ENCODE data around the gene ZAR1.

Gene ZAR1

GRCh38 chr4:48484494-48485168, 5.4 kb upstream of the ZAR1 start:
- H3K4me3 ChIP-seq (ENCODE audit: control insufficient read depth, low read depth, low read length) = no peak overlapping the region
- TF ChIP-seq, protein P1, sequence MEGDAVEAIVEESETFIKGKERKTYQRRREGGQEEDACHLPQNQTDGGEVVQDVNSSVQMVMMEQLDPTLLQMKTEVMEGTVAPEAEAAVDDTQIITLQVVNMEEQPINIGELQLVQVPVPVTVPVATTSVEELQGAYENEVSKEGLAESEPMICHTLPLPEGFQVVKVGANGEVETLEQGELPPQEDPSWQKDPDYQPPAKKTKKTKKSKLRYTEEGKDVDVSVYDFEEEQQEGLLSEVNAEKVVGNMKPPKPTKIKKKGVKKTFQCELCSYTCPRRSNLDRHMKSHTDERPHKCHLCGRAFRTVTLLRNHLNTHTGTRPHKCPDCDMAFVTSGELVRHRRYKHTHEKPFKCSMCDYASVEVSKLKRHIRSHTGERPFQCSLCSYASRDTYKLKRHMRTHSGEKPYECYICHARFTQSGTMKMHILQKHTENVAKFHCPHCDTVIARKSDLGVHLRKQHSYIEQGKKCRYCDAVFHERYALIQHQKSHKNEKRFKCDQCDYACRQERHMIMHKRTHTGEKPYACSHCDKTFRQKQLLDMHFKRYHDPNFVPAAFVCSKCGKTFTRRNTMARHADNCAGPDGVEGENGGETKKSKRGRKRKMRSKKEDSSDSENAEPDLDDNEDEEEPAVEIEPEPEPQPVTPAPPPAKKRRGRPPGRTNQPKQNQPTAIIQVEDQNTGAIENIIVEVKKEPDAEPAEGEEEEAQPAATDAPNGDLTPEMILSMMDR (IDR thresholded peaks at IDR 0.05; ENCODE audit: control insufficient read depth, insufficient read depth, low read depth, low read length, missing control alignments) = no peak
- no peak for DNase-seq (ENCODE audit: low read depth)

GRCh38 chr4:48489683-48490011, 405 bp upstream of the ZAR1 start:
- H3K4me3 ChIP-seq (ENCODE audit: control insufficient read depth, low read depth, low read length) = no peak overlapping the region
- no peak for DNase-seq (ENCODE audit: low read depth)
- TF ChIP-seq, protein P1 (IDR thresholded peaks at IDR 0.05; ENCODE audit: control insufficient read depth, insufficient read depth, low read depth, low read length, missing control alignments) = no peak

GRCh38 chr4:48490680-48491513, 845 bp downstream of the ZAR1 start:
- no peak for DNase-seq (ENCODE audit: low read depth)
- no peak overlapping the region for H3K4me3 ChIP-seq (ENCODE audit: control insufficient read depth, low read depth, low read length)
- TF ChIP-seq, protein P1 (IDR thresholded peaks at IDR 0.05; ENCODE audit: control insufficient read depth, insufficient read depth, low read depth, low read length, missing control alignments) = no peak

GRCh38 chr4:48491514-48492176, 1.6 kb downstream of the ZAR1 start:
- no peak for DNase-seq (ENCODE audit: low read depth)
- no peak overlapping the region for H3K4me3 ChIP-seq (ENCODE audit: control insufficient read depth, low read depth, low read length)
- TF ChIP-seq, protein P1 (IDR thresholded peaks at IDR 0.05; ENCODE audit: control insufficient read depth, insufficient read depth, low read depth, low read length, missing control alignments) = no peak

- TF ChIP-seq, protein P1 (IDR thresholded peaks at IDR 0.05; ENCODE audit: control insufficient read depth, insufficient read depth, low read depth, low read length, missing control alignments) = no peak
- no peak overlapping the region for H3K4me3 ChIP-seq (ENCODE audit: control insufficient read depth, low read depth, low read length)
- DNase-seq (ENCODE audit: low read depth) = peak; percentile 5
Measured at GRCh38 chr4:48493452-48494100, 3.5 kb downstream of the ZAR1 start.

DNA sequence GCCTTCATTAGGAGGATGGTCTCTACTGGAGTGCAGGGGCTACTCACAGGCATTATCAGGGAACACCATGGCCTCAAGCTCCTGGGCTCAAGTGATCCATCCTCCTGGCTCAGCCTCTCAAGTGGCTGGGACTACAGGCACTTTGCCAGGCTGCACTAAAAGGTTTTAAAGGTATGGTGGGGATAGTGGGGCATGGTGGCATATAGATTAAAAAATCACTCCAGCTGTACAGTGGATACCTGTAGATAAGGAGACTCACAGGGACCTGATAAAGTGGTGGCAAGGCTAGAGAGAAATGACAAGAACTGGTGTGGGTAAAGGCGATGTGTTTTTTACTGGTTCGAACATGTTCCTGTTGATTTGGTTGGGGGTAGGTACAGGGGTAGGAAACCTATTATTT, 5.9 kb downstream of the ZAR1 start:
- TF ChIP-seq, protein P1 (IDR thresholded peaks at IDR 0.05; ENCODE audit: control insufficient read depth, insufficient read depth, low read depth, low read length, missing control alignments) = no peak
- DNase-seq (ENCODE audit: low read depth) = no peak
- no peak overlapping the region for H3K4me3 ChIP-seq (ENCODE audit: control insufficient read depth, low read depth, low read length)

Measured in AG09309 (cell line).